ENCODE results near the gene AS3MT.
"Not testable (repeated sequence)": the region's sequence is repeated elsewhere in the genome, so short reads cannot be mapped to it uniquely, and the experiment has no call there.

Gene AS3MT

GRCh38 chr10:102869258-102870198 is at the start of gene AS3MT:
TSS of gene AS3MT (plus strand) at chr10:102869470. CDS start at chr10:102869593, 123 bp downstream.
- DNase-seq (ENCODE audit: low read depth in 2 of 3, low spot score in 1 of 3), result peak in 1 of 3 donors; percentile 5

GRCh38 chr10:102820008-102820407 is 49.3 kb upstream of the AS3MT start:
- DNase-seq (ENCODE audit: low read depth in 2 of 3, low spot score in 1 of 3), result not testable (repeated sequence)

GRCh38 chr10:102822222-102822621 is 47.0 kb upstream of the AS3MT start:
- DNase-seq (ENCODE audit: low read depth in 2 of 3, low spot score in 1 of 3), result no peak

- DNase-seq (ENCODE audit: low read depth in 2 of 3, low spot score in 1 of 3), result no peak
These were observed 44.6 kb upstream of the AS3MT start for GRCh38 chr10:102824664-102825063.

- no peak for DNase-seq (ENCODE audit: low read depth in 2 of 3, low spot score in 1 of 3)
These were observed 43.0 kb upstream of the AS3MT start for GRCh38 chr10:102826148-102826796.

- no peak for DNase-seq (ENCODE audit: low read depth in 2 of 3, low spot score in 1 of 3)
These were observed 41.7 kb upstream of the AS3MT start for GRCh38 chr10:102827597-102827975.

- no peak for DNase-seq (ENCODE audit: low read depth in 2 of 3, low spot score in 1 of 3)
These were observed 37.8 kb upstream of the AS3MT start for GRCh38 chr10:102831322-102832071.

- DNase-seq (ENCODE audit: low read depth in 2 of 3, low spot score in 1 of 3), result no peak
These were observed 37.0 kb upstream of the AS3MT start for GRCh38 chr10:102832248-102832647.

- DNase-seq (ENCODE audit: low read depth in 2 of 3, low spot score in 1 of 3), result no peak
These were observed 36.3 kb upstream of the AS3MT start for GRCh38 chr10:102832987-102833386.

GRCh38 chr10:102834143-102834542 is 35.1 kb upstream of the AS3MT start:
- DNase-seq (ENCODE audit: low read depth in 2 of 3, low spot score in 1 of 3), result no peak

GRCh38 chr10:102835007-102835482 is 34.2 kb upstream of the AS3MT start:
- DNase-seq (ENCODE audit: low read depth in 2 of 3, low spot score in 1 of 3), result peak; percentile 55 to 78 (median 60)

GRCh38 chr10:102837230-102837721 is 32.0 kb upstream of the AS3MT start, which contains the start of gene CYP17A1:
TSS of gene CYP17A1 (minus strand) at chr10:102837413. CDS start at chr10:102837361, 52 bp downstream.
- no peak for DNase-seq (ENCODE audit: low read depth in 2 of 3, low spot score in 1 of 3)

- DNase-seq (ENCODE audit: low read depth in 2 of 3, low spot score in 1 of 3), result not testable (repeated sequence)
These were observed 30.9 kb upstream of the AS3MT start for GRCh38 chr10:102838276-102838927.

GRCh38 chr10:102841827-102842345 is 27.4 kb upstream of the AS3MT start:
- DNase-seq (ENCODE audit: low read depth in 2 of 3, low spot score in 1 of 3), result no peak

GRCh38 chr10:102843139-102843538 is 26.1 kb upstream of the AS3MT start:
- DNase-seq (ENCODE audit: low read depth in 2 of 3, low spot score in 1 of 3), result not testable (repeated sequence)

- not testable (repeated sequence) for DNase-seq (ENCODE audit: low read depth in 2 of 3, low spot score in 1 of 3)
These were observed 25.0 kb upstream of the AS3MT start for GRCh38 chr10:102844190-102844776.

- no peak for DNase-seq (ENCODE audit: low read depth in 2 of 3, low spot score in 1 of 3)
These were observed 23.8 kb upstream of the AS3MT start for GRCh38 chr10:102845352-102845902.

GRCh38 chr10:102850025-102850518 is 19.2 kb upstream of the AS3MT start:
- DNase-seq (ENCODE audit: low read depth in 2 of 3, low spot score in 1 of 3), result no peak

- not testable (repeated sequence) for DNase-seq (ENCODE audit: low read depth in 2 of 3, low spot score in 1 of 3)
These were observed 16.0 kb upstream of the AS3MT start for GRCh38 chr10:102853237-102853636.

Data from stimulated activated CD4-positive, alpha-beta T cell treated with anti-CD3 and anti-CD28 coated beads, Interleukin-12 subunit alpha, Interleukin-12 subunit beta, amount 100 ng/mL, for 48 hours (primary cell).